ENCODE results near the gene CEBPE.
A peak's percentile ranks its signal among the peaks of the same experiment; 100 is the strongest.

Gene CEBPE

GRCh38 chr14:23076785-23077408 lies 42.2 kb downstream of the CEBPE start:
- no peak for DNase-seq (ENCODE audit: low read depth in 2 of 2)

- DNase-seq (ENCODE audit: low read depth in 2 of 2), result no peak
These were observed 44.1 kb downstream of the CEBPE start for GRCh38 chr14:23074906-23075305.

- DNase-seq (ENCODE audit: low read depth in 2 of 2), result no peak
These were observed 47.0 kb downstream of the CEBPE start for GRCh38 chr14:23071921-23072539.

GRCh38 chr14:23071244-23071920 lies 47.7 kb downstream of the CEBPE start:
- DNase-seq (ENCODE audit: low read depth in 2 of 2), result peak; percentile 75

GRCh38 chr14:23070262-23071129 lies 48.6 kb downstream of the CEBPE start:
- DNase-seq (ENCODE audit: low read depth in 2 of 2), result no peak

GRCh38 chr14:23069413-23069806 lies 49.6 kb downstream of the CEBPE start:
- DNase-seq (ENCODE audit: low read depth in 2 of 2), result no peak

- peak; percentile 79 to 84 for DNase-seq (ENCODE audit: low read depth in 2 of 2)
These were observed 50.2 kb downstream of the CEBPE start for GRCh38 chr14:23068789-23069412.

- no peak for DNase-seq (ENCODE audit: low read depth in 2 of 2)
These were observed 50.9 kb downstream of the CEBPE start for GRCh38 chr14:23067847-23068788.

Measured in fibroblast of skin of left quadriceps (primary cell).